IMR-90 (cell line): Measurements from ENCODE around the gene FSTL3. TPM values are rescaled to one million over a fixed set of nuclear protein-coding genes. Genes with fewer than 3 reads are reported as not detected.

Experiments used
- ATAC-seq: fragments of 200-7000 bp; cut with Tn5 transposase; 2 replicates; pipeline ENCODE4 v1.9.1; 2020; ENCODE audit warnings: low read depth, mild to moderate bottlenecking, moderate library complexity
- BruUV-seq: library from RNA; stranded (reverse); fragments of 400-500 nt; replicated peaks from 2 replicates; lab custom pipeline; 2021; lab: Mats Ljungman, UMichigan
- CTCF ChIA-PET: fragments of 300-600 bp; formaldehyde crosslinking; extraction: SDS; loops from one replicate; lab custom pipeline; 2021; ENCODE audit warnings: antibody characterized with exemption; lab: Yijun Ruan, JAX
- POLR2A ChIA-PET: fragments of 300-600 bp; sonication (Branson Sonifier 250); formaldehyde crosslinking; loops from one replicate; lab custom pipeline; 2022; ENCODE audit warnings: antibody characterized with exemption; ENCODE audit not compliant: unreplicated experiment; lab: Charles Lee
- DNase-seq: peaks from one replicate; pipeline ENCODE4 v3.0.0; 2013
- H2AFZ ChIP-seq: replicated peaks from 2 replicates; pipeline ENCODE3; 2013; ENCODE audit warnings: low read length, mild to moderate bottlenecking; ENCODE audit not compliant: poor library complexity
- H2AK5ac ChIP-seq: 2 replicates; pipeline ENCODE4 v1.6.1; 2013; ENCODE audit warnings: low read depth, low read length, inconsistent platforms
- H2AK9ac ChIP-seq: replicated peaks from 2 replicates; pipeline ENCODE3; 2013; ENCODE audit warnings: mild to moderate bottlenecking, low read depth, low read length, moderate library complexity; ENCODE audit not compliant: poor library complexity
- H2BK120ac ChIP-seq: 2 replicates; pipeline ENCODE4 v1.6.1; 2013; ENCODE audit warnings: low read depth, low read length, inconsistent platforms
- H2BK15ac ChIP-seq: 3 replicates; pipeline ENCODE4 v1.6.1; 2013; ENCODE audit warnings: low read depth, low read length, inconsistent platforms
- H2BK20ac ChIP-seq: 2 replicates; pipeline ENCODE4 v1.6.1; 2013; ENCODE audit warnings: low read depth, mild to moderate bottlenecking, inconsistent platforms, low read length, moderate library complexity
- H2BK5ac ChIP-seq: 2 replicates; pipeline ENCODE4 v1.6.1; 2013; ENCODE audit warnings: mild to moderate bottlenecking, low read depth, low read length, inconsistent platforms; ENCODE audit not compliant: poor library complexity, severe bottlenecking
- H3K14ac ChIP-seq: replicated peaks from 2 replicates; pipeline ENCODE4 v1.6.1; 2013; ENCODE audit warnings: low read depth, low read length, inconsistent platforms
- H3K18ac ChIP-seq: 2 replicates; pipeline ENCODE4 v1.6.1; 2013; ENCODE audit warnings: low read depth, low read length, control low read depth
- H3K23ac ChIP-seq: 2 replicates; pipeline ENCODE4 v1.6.1; 2013; ENCODE audit warnings: low read depth, low read length, inconsistent platforms
- H3K27ac ChIP-seq: 2 replicates; pipeline ENCODE4 v1.5.1; 2013; ENCODE audit warnings: mild to moderate bottlenecking, control low read depth, low read length; ENCODE audit not compliant: insufficient read depth
- H3K27me3 ChIP-seq: 2 replicates; pipeline ENCODE4 v1.6.1; 2013; ENCODE audit warnings: low read length; ENCODE audit not compliant: control insufficient read depth, insufficient read depth
- H3K36me3 ChIP-seq: 2 replicates; pipeline ENCODE4 v1.6.1; 2013; ENCODE audit warnings: low read length, mixed read lengths; ENCODE audit not compliant: control insufficient read depth, insufficient read depth
- H3K4ac ChIP-seq: 2 replicates; pipeline ENCODE4 v1.6.1; 2013; ENCODE audit warnings: low read depth, low read length, inconsistent platforms
- H3K4me1 ChIP-seq: 2 replicates; pipeline ENCODE4 v1.6.1; 2013; ENCODE audit warnings: low read length, mixed read lengths; ENCODE audit not compliant: control insufficient read depth, insufficient read depth
- H3K4me2 ChIP-seq: 2 replicates; pipeline ENCODE4 v1.6.1; 2013; ENCODE audit warnings: low read depth, mild to moderate bottlenecking, control low read depth, low read length, moderate library complexity
- H3K4me3 ChIP-seq: 2 replicates; pipeline ENCODE4 v1.5.1; 2013; ENCODE audit warnings: low read depth, mild to moderate bottlenecking, control low read depth, low read length, moderate library complexity; ENCODE audit not compliant: insufficient read depth
- H3K56ac ChIP-seq: 2 replicates; pipeline ENCODE4 v1.6.1; 2013; ENCODE audit warnings: low read length, inconsistent platforms; ENCODE audit not compliant: insufficient read depth; ENCODE audit errors: extremely low read depth
- H3K79me1 ChIP-seq, 2 experiments: 2 replicates each; pipeline ENCODE4 v1.6.1; 2013; ENCODE audit warnings: low read length in 2 of 2, inconsistent platforms in 1 of 2, low read depth in 1 of 2
- H3K9ac ChIP-seq: 2 replicates; pipeline ENCODE4 v1.6.1; 2013; ENCODE audit warnings: low read depth, low read length, control low read depth
- H3K9me1 ChIP-seq: 2 replicates; pipeline ENCODE4 v1.6.1; 2013; ENCODE audit warnings: low read length, inconsistent platforms; ENCODE audit not compliant: insufficient read depth
- H3K9me3 ChIP-seq: 2 replicates; pipeline ENCODE4 v1.6.1; 2013; ENCODE audit warnings: low read length; ENCODE audit not compliant: control insufficient read depth, insufficient read depth
- H4K20me1 ChIP-seq: 2 replicates; pipeline ENCODE4 v1.6.1; 2013; ENCODE audit warnings: low read length, inconsistent platforms; ENCODE audit not compliant: insufficient read depth
- H4K5ac ChIP-seq: 2 replicates; pipeline ENCODE4 v1.6.1; 2013; ENCODE audit warnings: mild to moderate bottlenecking, low read depth, low read length, control low read depth
- H4K8ac ChIP-seq, 2 experiments: 2 replicates each; pipeline ENCODE4 v1.6.1; 2013; ENCODE audit warnings: low read depth in 2 of 2, low read length in 2 of 2, control low read depth in 1 of 2, inconsistent platforms in 1 of 2
- H4K91ac ChIP-seq: 2 replicates; pipeline ENCODE4 v1.6.1; 2013; ENCODE audit warnings: low read depth, low read length, inconsistent platforms; ENCODE audit not compliant: insufficient read depth
- MAZ ChIP-seq: IDR thresholded peaks from 2 replicates; pipeline ENCODE4 v1.6.1; 2012; ENCODE audit warnings: low read depth, mild to moderate bottlenecking, low read length, improper control_type of control experiment, moderate library complexity, borderline replicate concordance
- MXI1 ChIP-seq: IDR thresholded peaks from 2 replicates; pipeline ENCODE4 v1.6.1; 2012; ENCODE audit warnings: low read depth, mild to moderate bottlenecking, low read length, moderate library complexity, borderline replicate concordance
- NFE2L2 ChIP-seq: fragments of 150-350 bp; IDR thresholded peaks from 2 replicates; pipeline ENCODE4 v1.6.1; 2016; ENCODE audit warnings: low read depth, mild to moderate bottlenecking, low read length
- WGBS, 2 experiments: methylation state at CpG; one replicate each; pipeline versions ENCODE4 v1.1.5 to v1.1.7; 2013; ENCODE audit warnings: missing lambda C conversion rate in 2 of 2; ENCODE audit not compliant: insufficient read length in 1 of 2; ENCODE audit errors: extremely low coverage in 2 of 2; 5-methylcytosine and 5-hydroxymethylcytosine counted together
- dilution Hi-C: fragments of 300-500 bp; cut with HindIII; formaldehyde crosslinking; loops from one replicate; pipeline ENCODE4 v1.14.3; 2018; ENCODE audit warnings: low sequenced_read_pairs; ENCODE audit not compliant: unreplicated experiment
- in situ Hi-C: fragments of 300-500 bp; cut with MboI; formaldehyde crosslinking; loops from 3 replicates; pipeline ENCODE4 v1.14.3; 2019; ENCODE audit warnings: low sequenced_read_pairs, inconsistent platforms, mixed read lengths
- intact Hi-C: fragments of 100-400 bp; cut with micrococcal nuclease; formaldehyde crosslinking; loops from 2 replicates; pipeline ENCODE4 v1.10.0; 2022
- polyA plus RNA-seq, 3 experiments: library from polyadenylated mRNA; depleted of rRNA; stranded (reverse); fragments of >200 nt; gene quantifications; 2 replicates each; pipeline ENCODE4 v1.2.3, GENCODE V29; 2012; ENCODE audit warnings: low replicate concordance in 1 of 3
- total RNA-seq: library from RNA; depleted of rRNA; stranded (reverse); fragments of >200 nt; gene quantifications from 2 replicates; pipeline ENCODE4 v1.2.3, GENCODE V29; 2012
- TF ChIP-seq, protein P1 (sequence below): conservative IDR thresholded peaks from 2 replicates; pipeline ENCODE4 v1.5.1; 2012; ENCODE audit warnings: mild to moderate bottlenecking, low read depth, low read length, improper control_type of control experiment

Gene FSTL3
- total and polyA plus RNA-seq, 2 of the 4 experiments (the other 2 are of a cell fraction): 32.3 to 76.9 TPM

DNA sequence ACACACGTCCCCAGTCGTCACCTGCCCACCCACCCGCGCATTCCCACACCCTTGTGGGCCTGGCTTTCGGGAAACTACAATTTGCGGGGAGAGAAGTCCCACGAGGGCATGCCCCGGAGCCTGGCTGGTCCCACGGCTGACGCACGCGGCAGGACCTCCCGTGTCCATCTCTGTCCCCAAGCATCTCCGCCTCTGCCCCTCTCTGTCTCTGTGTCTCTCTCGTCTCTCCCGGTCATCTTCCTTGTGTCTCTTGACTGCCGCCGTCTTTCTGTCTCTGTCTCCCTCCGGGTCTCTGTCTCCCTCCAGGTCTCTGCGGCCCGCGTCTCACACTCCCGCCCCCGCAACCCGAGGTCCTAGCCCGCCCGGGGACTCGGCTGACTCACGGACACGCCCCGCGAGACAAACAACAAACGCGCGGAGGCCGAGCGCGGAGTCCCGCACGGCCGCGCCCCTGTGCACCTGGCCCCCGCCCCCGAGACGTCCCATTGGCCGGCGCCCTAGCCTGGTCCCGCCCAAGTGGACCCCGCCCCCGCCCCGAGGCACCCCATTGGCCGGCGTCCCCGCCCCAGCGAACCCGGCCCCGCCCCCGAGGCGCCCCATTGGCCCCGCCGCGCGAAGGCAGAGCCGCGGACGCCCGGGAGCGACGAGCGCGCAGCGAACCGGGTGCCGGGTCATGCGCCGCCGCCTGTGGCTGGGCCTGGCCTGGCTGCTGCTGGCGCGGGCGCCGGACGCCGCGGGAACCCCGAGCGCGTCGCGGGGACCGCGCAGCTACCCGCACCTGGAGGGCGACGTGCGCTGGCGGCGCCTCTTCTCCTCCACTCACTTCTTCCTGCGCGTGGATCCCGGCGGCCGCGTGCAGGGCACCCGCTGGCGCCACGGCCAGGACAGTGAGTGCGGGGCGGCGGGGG lies 36.7 kb upstream of the FSTL3 start, which contains the start of gene FGF22:
TSS of gene FGF22 (plus strand) at position 627 of the 908 bp plus-strand sequence. CDS start at position 674, 47 bp downstream.
- in situ Hi-C loops (no loop called here), dilution Hi-C loops (no loop called here), intact Hi-C loops (no loop called here)
- Histone ChIP-seq H2AFZ (peak within 1 kb of the TSS; percentile 85), H3K4me1 (peaks cover 3% of the 10 kb centered on the region), H2BK15ac (no peak within 1 kb of the TSS), H3K79me1 (peaks cover 0 to 1% of the 10 kb centered on the region in 2 experiments; a peak in 1 of 4 replicates), H3K4me2 (peak within 1 kb of the TSS; percentile 92), H3K23ac (no peak within 1 kb of the TSS), H2BK120ac (no peak within 1 kb of the TSS), H3K14ac (no peak within 1 kb of the TSS), H3K9me1 (no peaks in the 10 kb centered on the region), H4K20me1 (no peaks in the 10 kb centered on the region), H2BK5ac (no peak within 1 kb of the TSS), H4K5ac (no peak within 1 kb of the TSS), H4K8ac (peak within 1 kb of the TSS in 1 of 2 experiments; percentile 53; a peak in 2 of 4 replicates), H4K91ac (no peak within 1 kb of the TSS; the same call in 1 of the 2 replicates), H2AK9ac (peak within 1 kb of the TSS; percentile 60), H3K36me3 (peaks cover 4% of the 10 kb centered on the region; the same call in 1 of the 2 replicates), H3K27ac (no peak within 1 kb of the TSS), H3K4me3 (peak within 1 kb of the TSS; percentile 49), H3K9me3 (no peaks in the 10 kb centered on the region), H3K18ac (no peak within 1 kb of the TSS), H3K56ac (no peak within 1 kb of the TSS), H3K27me3 (no peaks in the 10 kb centered on the region), H2BK20ac (no peak within 1 kb of the TSS), H3K9ac (peak within 1 kb of the TSS; percentile 25; the same call in 1 of the 2 replicates), H3K4ac (no peak within 1 kb of the TSS; the same call in 1 of the 2 replicates), H2AK5ac (peak within 1 kb of the TSS; percentile 7)
- POLR2A ChIA-PET: no interaction called here
- 13% methylated on average over 46 of the region's 109 CpGs; no CpG with 5 or more reads in 1 of the 2 experiments for WGBS, 2 experiments
- DNase-seq (peak; percentile 74), ATAC-seq (peak; percentile 98)
- no peak for TF ChIP-seq NFE2L2
- TF ChIP-seq, protein P1, sequence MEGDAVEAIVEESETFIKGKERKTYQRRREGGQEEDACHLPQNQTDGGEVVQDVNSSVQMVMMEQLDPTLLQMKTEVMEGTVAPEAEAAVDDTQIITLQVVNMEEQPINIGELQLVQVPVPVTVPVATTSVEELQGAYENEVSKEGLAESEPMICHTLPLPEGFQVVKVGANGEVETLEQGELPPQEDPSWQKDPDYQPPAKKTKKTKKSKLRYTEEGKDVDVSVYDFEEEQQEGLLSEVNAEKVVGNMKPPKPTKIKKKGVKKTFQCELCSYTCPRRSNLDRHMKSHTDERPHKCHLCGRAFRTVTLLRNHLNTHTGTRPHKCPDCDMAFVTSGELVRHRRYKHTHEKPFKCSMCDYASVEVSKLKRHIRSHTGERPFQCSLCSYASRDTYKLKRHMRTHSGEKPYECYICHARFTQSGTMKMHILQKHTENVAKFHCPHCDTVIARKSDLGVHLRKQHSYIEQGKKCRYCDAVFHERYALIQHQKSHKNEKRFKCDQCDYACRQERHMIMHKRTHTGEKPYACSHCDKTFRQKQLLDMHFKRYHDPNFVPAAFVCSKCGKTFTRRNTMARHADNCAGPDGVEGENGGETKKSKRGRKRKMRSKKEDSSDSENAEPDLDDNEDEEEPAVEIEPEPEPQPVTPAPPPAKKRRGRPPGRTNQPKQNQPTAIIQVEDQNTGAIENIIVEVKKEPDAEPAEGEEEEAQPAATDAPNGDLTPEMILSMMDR: no peak
- TF ChIP-seq MXI1: no peak
- TF ChIP-seq MAZ: peak; percentile 53; the same call in 1 of the 2 replicates
- BruUV-seq: no TSS peak
- CTCF ChIA-PET: no interaction called here
